K562 (cell line): ENCODE results near the gene RAI14.

ENCODE experiments used
- ZNF639 ChIP-seq, 2 experiments: fragments of 200-800 bp in 1 of 2; sonication (Bioruptor generic) in 1 of 2; sonication (generic) in 1 of 2; formaldehyde crosslinking in 1 of 2; IDR thresholded peaks in 1 of 2; conservative IDR thresholded peaks in 1 of 2; 2 replicates each; pipeline versions ENCODE4 v1.5.0 to v1.6.1; 2016 to 2020; ENCODE audit warnings: missing compliant biosample characterization in 1 of 2, missing genetic modification characterization in 1 of 2, missing genetic modification reagents in 1 of 2
- ZNF780A ChIP-seq: fragments of 250-450 bp; sonication (Bioruptor Pico); IDR thresholded peaks from 2 replicates; pipeline ENCODE4 v1.5.0; 2021; ENCODE audit warnings: mild to moderate bottlenecking
- TF ChIP-seq, protein P1 (sequence below): sonication (generic); formaldehyde crosslinking; IDR thresholded peaks from 2 replicates; pipeline ENCODE4 v1.5.0; 2020; ENCODE audit warnings: missing genetic modification reagents

DNA sequence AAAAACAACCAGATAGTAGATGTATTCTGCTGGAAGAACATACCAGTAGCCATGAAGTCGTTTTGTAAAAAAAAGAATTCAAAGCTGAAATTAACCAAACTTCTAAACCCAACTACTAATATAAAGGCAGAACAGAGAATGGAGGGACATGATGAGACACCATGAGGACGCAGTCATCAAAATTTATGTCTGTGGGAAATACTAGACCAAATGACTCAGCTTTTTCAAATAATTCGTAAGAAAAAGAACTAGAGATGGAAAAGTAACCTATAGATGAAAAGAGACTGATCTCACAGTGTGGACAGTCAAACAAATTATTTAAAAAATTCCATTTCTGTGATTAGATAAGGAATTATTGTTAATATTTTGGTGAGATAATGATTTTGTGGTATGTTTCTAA is 193.1 kb downstream of the RAI14 start:
- TF ChIP-seq, protein P1, sequence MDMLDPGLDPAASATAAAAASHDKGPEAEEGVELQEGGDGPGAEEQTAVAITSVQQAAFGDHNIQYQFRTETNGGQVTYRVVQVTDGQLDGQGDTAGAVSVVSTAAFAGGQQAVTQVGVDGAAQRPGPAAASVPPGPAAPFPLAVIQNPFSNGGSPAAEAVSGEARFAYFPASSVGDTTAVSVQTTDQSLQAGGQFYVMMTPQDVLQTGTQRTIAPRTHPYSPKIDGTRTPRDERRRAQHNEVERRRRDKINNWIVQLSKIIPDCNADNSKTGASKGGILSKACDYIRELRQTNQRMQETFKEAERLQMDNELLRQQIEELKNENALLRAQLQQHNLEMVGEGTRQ (CRISPR knock-in tag): no peak
- TF ChIP-seq ZNF780A (CRISPR knock-in tag) (no peak), ZNF639 (CRISPR knock-in tag; conservative IDR thresholded peaks at IDR 0.05 in 1 of 2, IDR thresholded peaks at IDR 0.05 in 1 of 2) (no peak)
